NK-92 (cell line): ENCODE data around the gene VPS51.
A peak's percentile ranks its signal among the peaks of the same experiment; 100 is the strongest.
"Not testable (repeated sequence)": the region's sequence is repeated elsewhere in the genome, so short reads cannot be mapped to it uniquely, and the experiment has no call there.

Experiments
- DNase-seq: peaks from one replicate; lab custom pipeline; 2025; ENCODE audit not compliant: unreplicated experiment; lab: John Stamatoyannopoulos, UW

The VPS51 gene

GRCh38 chr11:65132238-65132987 is 36.4 kb downstream of the VPS51 start:
- no peak for DNase-seq

DNA sequence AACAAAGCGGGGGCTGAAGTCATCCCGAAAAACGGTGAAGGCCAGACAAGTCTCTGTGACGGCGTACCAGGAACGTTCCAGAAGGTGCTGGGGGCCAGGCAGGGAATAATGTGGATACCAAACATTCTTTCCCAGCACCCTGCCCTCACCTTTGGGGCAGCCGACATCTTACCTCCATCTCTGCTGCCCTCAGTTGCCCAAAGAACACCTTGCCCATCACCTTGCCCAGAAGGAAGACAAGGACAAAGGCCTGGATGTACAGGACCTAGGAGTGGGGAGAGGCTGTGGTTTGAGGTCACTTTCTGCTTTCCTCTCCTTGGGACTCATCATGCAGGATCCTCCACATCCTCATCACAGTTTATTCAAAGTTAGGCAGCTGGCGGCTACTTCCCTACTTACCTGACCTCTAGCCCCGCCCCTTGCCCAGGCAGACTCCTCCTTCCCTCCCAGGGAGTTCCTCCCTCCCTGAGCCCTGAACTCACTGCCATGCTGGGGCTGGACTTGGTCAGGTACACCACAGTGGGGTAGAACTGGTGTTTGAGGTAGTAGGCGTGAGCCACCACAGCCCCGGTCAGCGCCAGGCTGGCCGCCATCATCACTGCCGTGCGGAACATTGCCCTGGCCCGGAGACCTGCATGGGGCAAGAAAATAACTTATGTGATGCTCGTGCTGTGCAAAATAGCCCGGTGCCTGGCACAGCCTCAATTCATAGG is 37.1 kb downstream of the VPS51 start:
- DNase-seq = no peak

GRCh38 chr11:65133724-65134123 is 37.7 kb downstream of the VPS51 start:
- no peak for DNase-seq

GRCh38 chr11:65134240-65134951 is 38.4 kb downstream of the VPS51 start, which contains the start of gene SYVN1:
SYVN1 (minus strand) TSS chr11:65134519; CDS start chr11:65133601, 918 bp downstream.
- peak; percentile 34 for DNase-seq

- DNase-seq = peak; percentile 65
Observed at GRCh38 chr11:65134952-65135632, 39.1 kb downstream of the VPS51 start.

DNA sequence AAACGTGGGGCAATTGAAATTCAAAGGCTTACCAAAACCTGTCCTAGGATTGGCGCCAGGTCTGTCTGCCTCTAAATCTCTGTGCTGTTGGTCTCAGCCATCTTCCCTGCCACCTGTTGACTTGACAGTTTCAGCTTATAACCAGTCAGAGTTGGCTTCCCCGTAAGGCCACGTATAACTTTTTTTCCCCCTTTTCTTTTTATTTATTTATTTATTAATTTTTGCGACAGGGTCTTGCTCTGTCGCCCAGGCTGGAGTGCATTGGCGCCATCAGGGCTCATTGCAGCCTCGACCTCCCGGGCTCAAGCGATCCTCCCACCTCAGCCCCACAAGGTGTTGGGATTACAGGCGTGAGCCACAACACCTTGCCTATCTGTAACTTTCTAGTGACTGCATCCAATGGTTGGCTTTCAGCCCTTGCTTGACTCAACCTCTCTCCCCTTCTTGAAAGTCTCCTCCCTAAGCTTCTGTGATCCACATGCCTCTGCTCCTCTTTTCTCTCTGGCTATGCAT is 39.7 kb downstream of the VPS51 start:
- no peak for DNase-seq

DNA sequence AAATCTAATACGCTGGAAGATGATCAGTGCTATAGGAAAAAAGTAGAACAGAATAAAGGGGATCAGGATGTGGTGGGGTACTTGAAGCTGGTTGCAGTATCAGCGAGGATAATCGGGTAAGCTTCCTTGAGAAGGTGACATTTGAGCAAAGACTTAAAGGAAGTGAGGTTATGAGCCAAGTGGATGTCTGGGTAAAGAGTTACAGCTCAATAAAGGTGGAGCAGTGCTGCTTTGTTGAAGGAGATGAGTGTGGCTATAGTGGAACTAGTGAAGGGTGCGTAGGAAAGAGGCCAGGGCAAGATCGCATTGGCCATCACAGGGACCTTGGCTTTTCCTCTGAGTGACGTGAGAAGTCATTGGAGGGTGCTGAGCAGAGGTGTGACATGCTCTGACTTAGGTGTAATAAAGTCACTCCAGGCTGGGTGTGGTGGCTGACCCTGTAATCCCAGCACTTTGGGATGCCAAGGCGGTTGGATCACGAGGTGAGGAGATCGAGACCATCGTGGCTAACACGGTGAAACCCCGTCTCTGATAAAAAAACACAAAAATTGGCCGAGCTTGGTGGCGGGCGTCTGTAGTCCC is 40.6 kb downstream of the VPS51 start:
- no peak for DNase-seq

GRCh38 chr11:65141896-65142494 is 46.0 kb downstream of the VPS51 start:
- DNase-seq = no peak

- DNase-seq = no peak
Observed at GRCh38 chr11:65147352-65148075, 51.5 kb downstream of the VPS51 start.

- DNase-seq = no peak
Observed at GRCh38 chr11:65148657-65149056, 52.6 kb downstream of the VPS51 start.

DNA sequence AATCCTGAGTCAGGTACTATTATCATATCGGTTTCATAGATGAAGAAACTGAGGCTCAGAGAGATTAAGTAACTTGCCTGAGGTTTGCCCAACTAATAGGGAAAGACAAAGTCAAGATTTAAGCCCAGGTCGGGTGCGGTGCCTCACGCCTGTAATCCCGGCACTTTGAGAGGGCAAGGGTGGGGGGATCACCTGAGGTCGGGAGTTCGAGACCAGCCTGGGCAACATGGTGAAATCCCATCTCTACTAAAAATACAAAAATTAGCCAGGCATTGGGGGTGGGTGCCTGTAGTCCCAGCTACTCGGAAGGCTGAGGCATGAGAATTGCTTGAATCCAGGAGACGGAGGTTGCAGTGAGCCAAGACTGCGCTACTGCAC is 54.1 kb downstream of the VPS51 start:
- DNase-seq = not testable (repeated sequence)

- no peak for DNase-seq
Observed at GRCh38 chr11:65150509-65151299, 54.7 kb downstream of the VPS51 start.

DNA sequence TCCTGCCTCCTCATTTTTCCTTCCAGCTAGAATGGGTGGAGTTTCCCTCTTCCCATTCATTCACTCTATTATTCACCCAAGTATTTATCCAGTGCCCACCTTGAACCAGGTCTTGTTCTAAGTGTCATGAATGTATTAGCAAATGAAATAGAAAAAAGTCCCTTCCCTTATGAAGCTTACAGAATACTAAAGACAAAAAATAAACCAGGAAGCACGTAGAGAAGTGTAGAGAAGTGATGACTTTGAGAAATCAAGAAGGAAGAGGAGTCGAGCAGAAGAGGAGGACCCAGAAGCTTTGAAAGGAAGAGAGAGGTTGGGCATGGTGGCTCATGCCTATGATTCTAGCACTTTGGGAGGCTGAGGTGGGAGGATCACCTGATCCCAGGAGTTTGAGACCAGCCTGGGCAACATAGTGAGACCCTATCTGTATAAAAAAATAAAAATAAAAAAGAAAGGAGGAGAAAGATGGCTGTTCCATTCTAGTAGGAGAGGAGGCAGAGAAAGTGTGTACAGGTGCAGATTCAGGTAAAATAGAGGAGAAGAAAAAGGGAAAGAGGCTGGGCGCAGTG is 55.4 kb downstream of the VPS51 start:
- no peak for DNase-seq

GRCh38 chr11:65152122-65152521 is 56.1 kb downstream of the VPS51 start:
- DNase-seq = no peak

- no peak for DNase-seq
Observed at GRCh38 chr11:65156256-65156655, 60.2 kb downstream of the VPS51 start.

- no peak for DNase-seq
Observed at GRCh38 chr11:65156926-65157325, 60.9 kb downstream of the VPS51 start.

DNA sequence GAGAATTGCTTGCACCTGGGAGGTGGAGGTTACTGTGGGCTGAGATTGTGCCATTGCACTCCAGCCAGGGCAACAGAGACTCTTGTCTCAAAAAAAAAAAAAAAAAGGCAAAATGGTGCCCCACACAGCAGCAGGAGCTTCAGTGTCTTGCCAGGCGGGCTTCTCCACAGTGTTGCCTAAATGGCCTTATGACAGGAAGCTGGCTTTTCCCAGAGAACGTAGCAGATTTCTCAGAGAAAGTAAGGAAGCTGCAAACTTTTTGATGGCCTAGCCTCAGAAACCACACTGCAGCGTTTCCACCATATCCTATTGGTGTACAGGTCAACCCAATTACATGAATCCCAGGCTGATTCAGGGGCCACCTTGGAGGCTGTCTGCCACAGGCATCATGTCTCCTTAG is 61.3 kb downstream of the VPS51 start:
- no peak for DNase-seq

DNA sequence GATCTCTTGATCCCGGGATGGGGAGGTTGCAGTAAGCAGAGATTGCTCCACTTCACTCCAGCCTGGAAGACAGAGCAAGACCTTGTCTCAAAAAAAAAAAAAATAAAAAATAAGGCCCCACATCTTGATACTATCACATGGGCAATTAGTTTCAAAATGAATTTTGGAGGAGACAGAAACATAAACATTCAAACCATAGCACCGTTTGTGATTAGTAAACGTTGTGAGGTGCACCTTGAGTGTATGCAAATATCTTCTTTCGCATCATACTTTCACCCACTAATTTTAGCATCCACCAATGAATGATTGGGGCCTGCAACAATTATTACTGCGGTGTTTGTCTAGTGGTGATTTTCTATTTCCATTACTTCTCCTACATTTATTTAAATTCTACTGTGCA is 63.0 kb downstream of the VPS51 start:
- no peak for DNase-seq

DNA sequence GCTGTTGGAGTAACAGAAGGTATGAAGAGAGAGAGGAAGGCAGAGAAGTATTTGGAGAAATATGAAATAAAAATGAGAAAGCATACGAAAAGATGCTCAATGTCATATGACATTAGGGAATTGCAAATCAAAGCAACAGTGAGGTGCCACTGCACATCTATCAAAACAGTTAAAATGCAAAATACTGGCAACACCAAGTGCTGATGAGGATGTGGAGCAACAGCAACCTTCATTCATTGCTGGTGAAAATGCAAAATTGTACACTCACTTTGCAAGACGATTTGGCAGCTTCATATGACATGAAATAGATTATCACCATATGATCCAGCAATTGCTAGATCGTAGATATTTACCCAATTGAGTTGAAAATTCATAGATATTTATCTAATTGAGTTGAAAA is 64.6 kb downstream of the VPS51 start:
- no peak for DNase-seq
